Hematopoietic multipotent progenitor cell treated with erythropoietin and hydrocortisone succinate and interleukin-3 and kit ligand, for 6 days (in vitro differentiated cells): ENCODE measurements around the gene NOX5.
A peak's percentile ranks its signal among the peaks of the same experiment; 100 is the strongest.

Source experiments
- DNase-seq: peaks from one replicate; pipeline ENCODE4 v3.0.0-alpha.2; 2015

The NOX5 gene

GRCh38 chr15:69026355-69026754 is 11.9 kb downstream of the NOX5 start:
- no peak for DNase-seq

- DNase-seq: no peak
Measured at GRCh38 chr15:69027976-69028518, 13.6 kb downstream of the NOX5 start.

GRCh38 chr15:69031013-69032001 is 16.8 kb downstream of the NOX5 start:
- DNase-seq: peak; percentile 78

GRCh38 chr15:69032031-69032430 is 17.5 kb downstream of the NOX5 start:
- DNase-seq: no peak

GRCh38 chr15:69032703-69033373 is 18.3 kb downstream of the NOX5 start:
- no peak for DNase-seq

GRCh38 chr15:69034352-69034751 is 19.9 kb downstream of the NOX5 start:
- DNase-seq: no peak

GRCh38 chr15:69035205-69035917 is 20.9 kb downstream of the NOX5 start:
- DNase-seq: no peak

GRCh38 chr15:69035918-69036258 is 21.4 kb downstream of the NOX5 start:
- no peak for DNase-seq

GRCh38 chr15:69036826-69037225 is 22.3 kb downstream of the NOX5 start:
- DNase-seq: no peak

- no peak for DNase-seq
Measured at GRCh38 chr15:69037482-69037881, 23.0 kb downstream of the NOX5 start.

GRCh38 chr15:69037977-69038376 is 23.5 kb downstream of the NOX5 start:
- no peak for DNase-seq

GRCh38 chr15:69038508-69038907 is 24.0 kb downstream of the NOX5 start:
- no peak for DNase-seq

- DNase-seq: no peak
Measured at GRCh38 chr15:69039516-69040225, 25.2 kb downstream of the NOX5 start.

GRCh38 chr15:69042531-69042930 is 28.0 kb downstream of the NOX5 start:
- DNase-seq: no peak

GRCh38 chr15:69045802-69046201 is 31.3 kb downstream of the NOX5 start:
- no peak for DNase-seq

GRCh38 chr15:69046781-69047180 is 32.3 kb downstream of the NOX5 start:
- no peak for DNase-seq

GRCh38 chr15:69049976-69050375 is 35.5 kb downstream of the NOX5 start:
- DNase-seq: no peak

GRCh38 chr15:69055251-69055650 is 40.8 kb downstream of the NOX5 start:
- DNase-seq: no peak

- no peak for DNase-seq
Measured at GRCh38 chr15:69056365-69056764, 41.9 kb downstream of the NOX5 start.

- DNase-seq: peak; percentile 94
Measured at GRCh38 chr15:69058830-69059556, 44.5 kb downstream of the NOX5 start.

- DNase-seq: peak; percentile 35
Measured at GRCh38 chr15:69059557-69059943, 45.1 kb downstream of the NOX5 start.

GRCh38 chr15:69060041-69060481 is 45.6 kb downstream of the NOX5 start:
- no peak for DNase-seq
